ENCODE measurements around the gene PCSK6.

The PCSK6 gene

GRCh38 chr15:101439285-101439919, 50.1 kb downstream of the PCSK6 start:
- TF ChIP-seq CTCF (IDR thresholded peaks at IDR 0.05; ENCODE audit: low read depth, low read length, missing control alignments): no peak
- Histone ChIP-seq H3K4me3 (ENCODE audit: low read depth, low read length) (no peak overlapping the region), H3K27me3 (replicated peaks) (no peaks in the 10 kb centered on the region), H3K36me3 (replicated peaks) (no peaks in the 10 kb centered on the region), H3K27ac (no peak overlapping the region)
- in situ Hi-C loops (cut with HindIII; ENCODE audit: low pct_ligation_motif_present, low sequenced_read_pairs): no loop called here
- DNase-seq: peak; percentile 15

- H3K36me3 ChIP-seq (replicated peaks): no peaks in the 10 kb centered on the region
- DNase-seq: no peak
- no peak for TF ChIP-seq CTCF (IDR thresholded peaks at IDR 0.05; ENCODE audit: low read depth, low read length, missing control alignments)
- H3K27ac ChIP-seq: no peak overlapping the region
- in situ Hi-C loops (cut with HindIII; ENCODE audit: low pct_ligation_motif_present, low sequenced_read_pairs): no loop called here
- H3K27me3 ChIP-seq (replicated peaks): no peaks in the 10 kb centered on the region
- H3K4me3 ChIP-seq (ENCODE audit: low read depth, low read length): no peak overlapping the region
Observed at GRCh38 chr15:101438482-101439284, 50.8 kb downstream of the PCSK6 start.

- no peaks in the 10 kb centered on the region for H3K27me3 ChIP-seq (replicated peaks)
- no peak overlapping the region for H3K27ac ChIP-seq
- H3K4me3 ChIP-seq (ENCODE audit: low read depth, low read length): no peak overlapping the region
- TF ChIP-seq CTCF (IDR thresholded peaks at IDR 0.05; ENCODE audit: low read depth, low read length, missing control alignments): no peak
- in situ Hi-C loops (cut with HindIII; ENCODE audit: low pct_ligation_motif_present, low sequenced_read_pairs): no loop called here
- no peaks in the 10 kb centered on the region for H3K36me3 ChIP-seq (replicated peaks)
- DNase-seq: no peak
Observed at GRCh38 chr15:101437618-101438481, 51.7 kb downstream of the PCSK6 start.

GRCh38 chr15:101437209-101437608, 52.3 kb downstream of the PCSK6 start:
- in situ Hi-C loops (cut with HindIII; ENCODE audit: low pct_ligation_motif_present, low sequenced_read_pairs): no loop called here
- TF ChIP-seq CTCF (IDR thresholded peaks at IDR 0.05; ENCODE audit: low read depth, low read length, missing control alignments): no peak
- DNase-seq: no peak
- Histone ChIP-seq H3K27ac (no peak overlapping the region), H3K27me3 (replicated peaks) (no peaks in the 10 kb centered on the region), H3K36me3 (replicated peaks) (no peaks in the 10 kb centered on the region), H3K4me3 (ENCODE audit: low read depth, low read length) (no peak overlapping the region)

- H3K27me3 ChIP-seq (replicated peaks): no peaks in the 10 kb centered on the region
- in situ Hi-C loops (cut with HindIII; ENCODE audit: low pct_ligation_motif_present, low sequenced_read_pairs): no loop called here
- TF ChIP-seq CTCF (IDR thresholded peaks at IDR 0.05; ENCODE audit: low read depth, low read length, missing control alignments): no peak
- no peaks in the 10 kb centered on the region for H3K36me3 ChIP-seq (replicated peaks)
- no peak for DNase-seq
- no peak overlapping the region for H3K27ac ChIP-seq
- no peak overlapping the region for H3K4me3 ChIP-seq (ENCODE audit: low read depth, low read length)
Observed at GRCh38 chr15:101436526-101436925, 53.0 kb downstream of the PCSK6 start.

Measured in brain microvascular endothelial cell (primary cell).